Activated CD8-positive, alpha-beta memory T cell treated with anti-CD3 and anti-CD28 coated beads for 1 hour (primary cell): Measurements from ENCODE around the gene RAB8B.
"Not testable (repeated sequence)": the region's sequence is repeated elsewhere in the genome, so short reads cannot be mapped to it uniquely, and the experiment has no call there.

ENCODE experiments used
- DNase-seq, 2 donors: peaks; one replicate each; pipeline ENCODE4 v3.0.0-alpha.2; 2020; ENCODE audit warnings: low read depth in 1 of 2; ENCODE audit errors: extremely low read depth in 1 of 2

RAB8B gene

DNA sequence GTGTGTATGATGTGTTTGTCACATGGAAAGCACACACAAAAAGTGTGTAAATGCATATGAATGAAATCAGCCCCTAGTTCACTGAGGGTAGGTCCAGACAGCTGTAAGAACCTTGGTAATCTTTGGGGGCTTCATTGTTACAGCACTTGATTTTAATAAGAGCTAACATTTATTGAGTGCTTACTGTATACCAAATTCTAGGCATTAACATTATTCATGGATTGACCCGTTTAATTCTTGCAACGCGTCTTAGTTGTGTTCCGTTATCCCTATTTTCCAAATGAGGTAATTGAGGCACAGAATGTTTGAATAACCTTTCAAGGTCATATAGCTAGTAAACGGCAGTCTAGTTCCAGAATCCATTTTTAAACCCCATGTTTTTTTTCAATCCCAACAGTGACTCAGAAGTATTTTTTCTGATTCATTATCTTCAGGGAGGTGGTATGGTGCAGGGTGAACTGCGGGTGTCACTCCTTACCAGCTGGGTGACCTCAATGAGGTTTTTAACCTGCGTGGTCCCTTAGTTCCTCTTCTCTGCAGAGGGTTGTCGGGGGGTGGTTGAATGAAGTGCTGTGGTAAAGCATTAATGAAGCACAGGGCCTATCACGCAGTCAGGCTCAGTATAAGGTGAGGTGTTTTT is 14.2 kb downstream of the RAB8B start:
- peak in 1 of 2 donors; percentile 27 for DNase-seq

DNA sequence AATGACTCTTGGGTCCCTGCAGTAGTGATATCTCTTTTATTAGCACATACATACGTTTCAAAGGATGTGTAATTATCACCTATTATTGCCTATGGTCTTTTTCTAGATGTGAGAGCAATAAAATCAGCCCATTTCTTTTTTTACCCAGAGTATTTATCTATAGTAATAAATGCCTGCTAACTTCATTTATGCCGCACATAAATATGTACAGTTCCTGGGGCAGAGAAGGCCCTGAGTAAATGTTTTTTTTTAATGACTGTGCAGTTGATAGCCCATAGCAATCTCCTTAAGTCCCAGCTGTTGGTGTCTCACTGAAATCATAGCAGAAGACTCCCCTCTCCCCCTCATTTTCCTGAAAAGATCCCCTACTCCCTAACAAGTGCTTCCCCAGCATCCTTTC is 16.7 kb downstream of the RAB8B start:
- no peak for DNase-seq

DNA sequence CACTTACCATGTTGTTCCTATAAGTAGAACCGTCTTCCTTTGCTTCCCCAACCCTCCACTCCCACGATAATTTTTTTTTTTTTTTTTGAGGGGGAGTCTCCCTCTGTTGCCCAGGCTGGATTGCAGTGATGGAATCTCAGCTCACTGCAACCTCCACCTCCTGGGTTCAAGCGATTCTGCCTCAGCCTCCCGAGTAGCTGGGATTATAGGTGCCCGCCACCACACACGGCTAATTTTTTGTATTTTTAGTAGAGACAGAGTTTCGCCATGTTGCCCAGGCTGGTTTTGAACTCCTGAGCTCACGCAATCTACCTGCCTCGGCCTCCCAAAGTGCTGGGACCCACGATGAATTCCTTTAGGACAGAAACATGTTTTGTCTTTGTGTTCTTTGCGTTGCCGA is 19.4 kb downstream of the RAB8B start:
- DNase-seq, result not testable (repeated sequence)

DNA sequence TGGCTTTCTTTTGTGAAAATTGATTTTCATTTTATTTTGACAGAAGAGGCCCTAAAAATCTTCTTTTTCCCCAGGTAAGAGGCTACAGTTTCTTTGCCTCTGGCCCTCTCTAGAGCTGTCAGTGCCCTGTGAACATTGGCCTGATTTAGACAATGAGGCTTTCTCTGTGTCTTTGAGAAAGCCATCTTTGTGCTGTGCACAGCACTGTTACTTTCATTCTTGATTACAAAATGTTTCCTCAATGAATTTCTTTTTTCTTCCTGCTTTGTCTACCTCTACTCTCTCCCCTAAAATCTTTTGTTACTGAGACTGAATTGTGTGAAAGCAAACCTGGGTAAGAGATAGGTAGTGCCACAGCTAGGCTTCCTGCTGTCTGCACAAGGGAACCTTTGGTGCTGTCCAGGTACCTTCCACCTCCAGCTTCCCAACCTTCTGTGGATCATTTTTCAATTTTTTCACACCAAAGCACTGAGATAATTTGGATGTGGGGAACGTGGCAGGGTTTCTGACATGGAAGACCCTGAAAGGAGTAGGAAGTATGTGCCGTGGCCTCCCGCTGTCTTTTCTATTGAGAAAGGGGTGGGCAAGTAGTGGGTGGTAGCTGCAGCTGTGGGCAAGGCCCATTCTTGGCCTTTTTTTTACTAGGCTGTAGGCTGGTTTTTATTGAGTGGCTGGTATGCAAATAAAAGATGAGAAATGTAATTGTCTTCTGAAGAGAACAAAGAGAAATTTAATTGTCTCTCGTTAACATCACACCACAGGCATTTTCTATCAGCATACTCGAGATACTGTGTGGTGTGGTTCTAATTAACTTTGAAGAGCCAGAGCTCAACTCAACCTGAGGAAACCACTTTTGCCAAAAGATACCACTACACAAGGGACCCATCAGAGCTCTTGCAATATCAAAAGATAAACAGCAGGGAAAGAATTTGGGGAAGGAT is 21.0 kb downstream of the RAB8B start:
- no peak for DNase-seq

DNA sequence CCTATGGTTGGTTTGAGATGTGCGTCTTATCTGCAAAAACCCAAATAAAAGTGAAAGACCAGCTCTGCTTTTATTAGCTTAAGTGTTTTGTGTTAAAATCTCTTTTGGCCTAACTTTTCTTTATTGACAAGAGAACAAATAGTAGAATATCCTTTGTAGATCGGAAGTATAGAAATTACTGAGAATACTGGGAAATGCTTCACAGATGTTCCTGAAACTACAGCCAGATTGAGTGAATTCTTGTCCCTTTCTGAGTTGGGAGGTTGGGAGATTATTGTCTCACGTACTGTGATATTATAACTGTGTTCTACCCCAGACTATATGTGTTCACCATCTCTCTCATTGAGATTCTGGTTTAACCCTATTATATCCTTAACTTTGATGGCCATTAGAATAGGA is 21.7 kb downstream of the RAB8B start:
- DNase-seq, result no peak

DNA sequence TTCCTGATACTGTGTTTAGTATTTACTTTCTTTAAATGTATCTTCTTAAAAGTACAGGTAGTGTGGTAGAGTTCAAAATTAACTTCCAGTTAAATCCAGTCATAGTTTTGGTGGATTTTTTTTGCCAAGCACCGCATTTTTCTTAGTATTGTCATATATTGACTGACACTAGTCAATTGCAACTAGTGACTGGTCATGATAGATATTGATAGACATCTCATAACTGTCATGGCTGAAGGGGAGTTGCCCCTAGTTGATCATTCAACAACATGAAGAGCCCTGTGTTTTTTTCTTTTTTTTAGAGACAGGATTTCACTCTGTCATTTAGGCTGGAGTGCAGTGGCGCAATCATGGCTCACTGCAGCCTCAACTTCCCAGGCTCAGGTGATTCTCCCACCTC is 22.1 kb downstream of the RAB8B start:
- DNase-seq, result no peak

DNA sequence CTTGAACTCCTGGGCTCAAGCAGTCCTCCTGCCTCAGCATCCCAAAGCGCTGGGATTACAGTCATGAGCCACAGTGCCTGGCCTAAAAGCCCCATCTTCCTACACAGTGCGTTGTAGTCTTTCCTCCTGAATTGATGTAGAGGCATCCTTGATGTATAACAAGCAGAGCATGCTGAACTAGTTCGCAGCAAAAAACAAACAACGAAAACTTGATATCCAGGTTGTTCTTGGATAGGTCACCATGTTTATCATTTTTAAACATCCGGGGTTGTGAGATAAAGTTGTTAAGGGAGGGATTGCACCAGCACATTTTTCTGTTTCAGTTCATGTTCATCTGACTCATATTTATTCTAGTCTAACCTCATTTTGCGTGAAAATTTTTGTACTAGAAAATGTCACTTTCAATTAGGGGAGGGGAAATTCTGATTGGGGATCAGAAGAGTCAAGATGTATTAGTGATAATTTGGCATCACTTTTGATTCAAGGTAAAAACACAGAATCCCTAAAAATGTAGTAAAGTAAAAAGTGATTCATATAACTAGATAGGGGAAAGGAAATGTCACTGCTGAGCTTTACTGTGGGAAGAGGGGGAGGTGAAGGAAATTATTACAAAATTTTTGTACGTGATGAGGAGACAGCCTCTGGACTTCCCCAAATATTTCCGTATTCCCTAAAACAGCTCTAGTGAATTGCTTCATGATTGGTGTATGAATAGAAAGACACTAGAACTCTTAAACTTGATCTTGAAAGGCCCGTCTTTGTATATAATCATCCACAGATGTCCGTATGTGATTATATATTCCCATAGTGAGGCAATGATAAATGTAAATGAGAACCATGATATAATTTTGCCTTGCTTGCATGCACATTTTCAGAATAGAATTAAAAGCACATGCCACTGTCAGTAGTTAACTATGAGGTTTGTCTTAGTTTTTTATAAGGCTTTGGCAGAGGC is 22.9 kb downstream of the RAB8B start:
- no peak for DNase-seq

DNA sequence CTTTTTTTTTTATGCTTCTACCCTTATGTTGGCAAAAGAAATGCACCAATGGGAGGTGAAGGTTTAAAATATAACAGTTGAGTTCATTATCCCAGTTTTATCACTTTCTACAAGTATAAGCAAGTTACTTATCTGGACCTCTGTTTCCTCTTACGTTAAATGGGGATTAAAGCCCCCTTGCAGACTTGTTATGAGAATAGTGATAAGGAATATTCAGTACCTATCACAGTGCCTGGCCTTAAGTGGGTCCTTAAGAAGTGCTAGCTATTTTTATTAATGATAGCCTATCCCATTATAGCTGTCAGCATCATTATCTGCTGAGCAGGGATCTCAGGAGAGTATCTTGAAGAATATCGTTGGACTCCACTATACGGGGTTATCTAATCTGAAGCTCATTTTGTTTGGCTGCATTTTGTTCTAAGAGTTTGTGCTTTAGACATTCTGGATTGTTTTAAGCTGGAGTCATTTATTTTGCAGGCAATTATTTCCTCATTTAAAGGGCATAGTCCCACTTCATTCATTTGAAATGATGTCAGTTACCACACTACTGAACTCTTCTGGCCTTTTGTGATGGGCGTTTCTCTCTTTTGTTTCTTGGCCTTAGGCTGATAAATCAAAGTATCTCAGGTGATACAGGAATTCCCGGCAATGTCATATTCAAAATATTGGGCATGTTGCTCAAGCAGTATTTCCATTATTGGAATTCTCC is 28.8 kb downstream of the RAB8B start:
- DNase-seq, result no peak

DNA sequence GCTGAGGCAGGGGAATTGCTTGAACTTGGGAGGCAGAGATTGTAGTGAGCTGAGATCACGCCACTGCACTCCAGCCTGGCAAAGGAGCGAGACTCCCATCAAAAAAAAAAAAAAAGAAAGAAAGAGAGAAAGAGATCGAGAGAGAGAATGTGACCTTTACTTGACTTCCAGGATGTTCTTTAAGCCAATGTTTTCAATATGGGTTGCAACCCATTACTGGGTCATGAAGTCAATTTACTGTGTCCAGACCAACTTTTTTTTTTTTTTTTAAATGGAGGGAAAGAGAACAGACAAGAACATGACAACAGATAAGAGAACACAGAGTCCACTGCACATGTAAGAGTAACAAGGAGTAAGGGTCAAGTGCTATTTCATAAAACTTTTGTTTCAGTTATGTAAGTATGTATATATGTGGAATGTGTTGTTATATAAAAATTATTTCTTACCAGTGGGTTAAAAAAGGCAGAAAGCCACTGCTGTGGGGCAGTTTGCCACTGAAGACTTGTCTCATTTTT is 29.8 kb downstream of the RAB8B start:
- DNase-seq, result no peak

DNA sequence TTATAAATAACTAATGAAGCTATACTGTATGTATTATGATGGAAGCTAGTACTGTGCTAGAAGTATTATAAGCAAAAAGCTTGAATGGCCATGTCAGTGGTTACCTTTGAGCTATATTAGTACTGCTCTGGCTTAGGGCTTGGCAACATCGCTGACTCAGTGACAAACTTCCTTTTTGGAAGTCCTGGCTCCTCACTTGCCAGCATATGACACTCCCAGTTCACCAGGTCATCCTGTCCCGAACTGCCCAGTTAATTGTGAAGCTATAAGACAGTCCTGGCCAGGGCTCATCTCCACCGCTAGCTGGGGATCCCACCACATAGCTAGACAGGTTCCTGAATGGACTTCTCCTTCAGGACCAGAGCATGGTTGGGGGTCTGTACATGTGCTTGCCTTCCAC is 31.9 kb downstream of the RAB8B start:
- DNase-seq, result no peak

DNA sequence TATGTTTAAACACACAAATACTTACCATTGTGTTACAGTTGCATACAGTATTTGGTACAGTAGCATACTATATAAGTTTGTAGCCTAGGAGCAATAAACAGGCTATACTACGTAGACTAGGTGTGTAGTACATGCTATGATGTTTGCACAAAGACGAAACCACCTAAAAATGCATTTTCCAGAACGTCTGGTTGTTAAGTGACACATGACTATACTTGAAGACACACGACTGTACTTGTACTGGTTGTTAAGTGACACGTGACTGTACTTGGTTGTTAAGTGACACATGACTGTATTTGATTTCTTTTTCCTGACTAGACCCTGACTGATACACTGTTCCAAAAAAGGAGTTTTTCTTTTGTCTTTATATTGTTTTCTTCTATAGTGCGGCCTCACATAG is 34.1 kb downstream of the RAB8B start:
- DNase-seq, result no peak

DNA sequence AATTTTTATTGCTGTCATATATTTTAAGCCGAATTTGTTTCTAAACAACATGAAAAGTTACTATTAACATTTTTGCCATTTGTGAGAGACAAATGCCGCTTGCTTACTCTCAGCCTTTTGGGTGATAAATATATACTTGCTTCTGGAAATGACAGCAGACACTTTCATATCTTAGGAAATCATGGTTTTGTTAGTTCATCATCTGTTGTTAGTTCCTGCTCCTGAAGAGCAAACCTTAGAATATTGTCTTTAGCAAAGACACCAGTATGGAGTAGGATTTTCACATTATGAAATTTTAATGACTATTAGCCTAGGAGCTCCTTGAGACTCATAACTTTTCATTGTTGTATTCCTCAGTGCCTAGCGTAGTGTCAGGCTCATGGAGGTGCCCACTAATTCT is 36.0 kb downstream of the RAB8B start:
- DNase-seq, result no peak

DNA sequence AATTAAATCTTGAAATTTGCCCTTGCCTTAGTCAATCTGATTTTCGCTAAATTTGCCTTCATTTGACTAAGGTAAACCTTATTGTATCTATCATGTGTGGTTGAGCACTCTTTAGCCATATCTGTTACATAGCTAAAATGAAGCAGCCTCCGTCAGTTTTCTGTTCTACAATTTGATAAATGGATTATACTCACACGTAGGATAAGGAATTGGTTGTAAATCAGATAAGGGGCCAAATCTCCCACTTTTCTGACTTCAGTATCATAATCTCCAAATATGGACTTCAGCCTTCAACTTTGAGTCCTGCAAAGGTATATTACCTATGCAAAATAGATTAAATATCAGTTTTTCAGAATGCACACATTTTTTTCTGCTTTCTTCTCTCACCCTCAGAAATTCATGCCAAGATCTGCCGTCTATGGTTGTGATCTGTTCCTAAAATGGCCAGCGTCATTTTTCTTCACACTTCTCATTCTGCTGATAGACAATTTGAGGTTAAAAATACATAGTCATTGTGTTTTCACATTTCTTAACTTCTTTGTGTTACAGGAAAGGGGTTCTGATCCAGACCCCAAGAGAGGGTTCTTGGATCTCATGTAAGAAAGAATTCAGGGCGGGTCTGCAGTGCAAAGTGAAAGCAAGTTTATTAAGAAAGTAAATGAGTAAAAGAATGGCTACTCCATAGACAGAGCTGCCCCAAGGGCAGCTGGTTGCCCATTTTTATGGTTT is 36.9 kb downstream of the RAB8B start:
- no peak for DNase-seq

DNA sequence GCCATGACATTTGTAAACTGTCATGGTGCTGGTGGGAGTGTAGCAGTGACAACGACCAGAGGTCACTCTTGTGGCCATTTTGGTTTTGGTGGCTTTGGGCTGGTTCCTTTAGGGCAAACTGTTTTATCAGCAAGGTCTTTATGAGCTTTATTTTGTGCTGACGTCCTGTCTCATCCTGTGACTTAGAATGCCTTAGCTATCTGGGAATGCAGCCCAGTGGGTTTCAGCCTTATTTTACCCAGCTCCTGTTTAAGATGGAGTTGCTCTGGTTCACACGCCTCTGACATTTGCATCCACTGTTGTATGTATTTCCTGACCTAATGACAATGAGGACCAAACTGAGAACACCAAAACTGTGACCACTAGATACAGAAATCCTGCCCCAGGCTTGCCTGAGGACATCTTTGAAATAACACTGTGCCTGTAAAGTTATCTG is 37.6 kb downstream of the RAB8B start:
- no peak for DNase-seq

DNA sequence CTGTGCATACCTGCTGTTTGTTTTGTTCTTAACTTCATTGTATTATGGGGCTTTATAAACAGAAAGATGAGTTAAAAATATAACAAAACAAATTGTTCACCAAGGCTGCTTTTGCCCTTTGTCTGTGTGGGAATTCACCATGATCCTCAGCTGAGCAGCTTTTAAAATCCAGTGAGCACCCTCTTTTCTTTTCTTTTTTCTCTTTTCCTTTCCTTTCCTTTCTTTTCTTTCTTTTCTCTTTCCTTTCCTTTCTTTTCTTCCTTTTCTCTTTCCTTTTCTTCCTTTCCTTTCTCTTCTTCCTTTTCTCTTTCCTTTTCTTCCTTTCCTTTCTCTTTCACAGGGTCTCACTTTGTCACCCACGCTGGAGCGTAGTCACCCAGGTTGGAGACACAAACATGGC is 38.3 kb downstream of the RAB8B start:
- no peak for DNase-seq

DNA sequence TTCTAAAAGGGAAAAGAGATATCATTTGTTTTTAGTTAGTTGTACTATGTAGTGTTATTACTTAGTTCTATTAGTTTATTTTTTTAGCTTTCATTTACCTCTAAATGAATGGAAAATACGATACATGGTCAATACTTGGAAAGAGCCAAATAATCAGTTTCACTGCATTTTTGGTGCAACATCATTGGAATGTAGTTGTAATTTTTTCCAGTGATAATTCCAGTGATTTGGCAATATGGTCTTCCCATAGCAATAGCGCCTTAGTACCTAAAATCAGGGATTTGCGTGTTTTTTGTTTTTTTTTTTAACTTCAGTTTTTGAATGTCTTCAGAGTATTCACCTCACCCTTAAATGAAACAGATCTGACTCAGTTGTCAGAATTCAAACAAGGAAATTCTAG is 41.8 kb downstream of the RAB8B start:
- no peak for DNase-seq

DNA sequence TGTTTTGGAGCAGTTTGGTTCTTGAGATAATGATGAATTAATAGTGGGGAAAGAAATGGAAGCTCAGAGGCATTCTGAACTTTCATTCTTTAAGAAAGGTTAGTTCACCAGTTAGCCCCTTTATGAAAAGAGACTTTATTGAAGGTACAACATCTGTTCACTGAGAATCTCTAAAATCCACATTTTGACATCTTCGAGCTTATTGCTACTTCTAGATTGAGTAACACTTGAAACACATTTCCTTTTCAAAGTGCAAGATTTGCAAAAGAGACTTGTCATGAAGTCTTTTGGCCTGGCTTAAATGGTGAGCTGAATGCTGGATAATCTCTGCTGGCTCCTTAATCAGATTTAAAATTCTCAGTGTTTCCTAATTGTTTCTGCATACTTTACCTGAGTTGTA is 42.3 kb downstream of the RAB8B start:
- no peak for DNase-seq

DNA sequence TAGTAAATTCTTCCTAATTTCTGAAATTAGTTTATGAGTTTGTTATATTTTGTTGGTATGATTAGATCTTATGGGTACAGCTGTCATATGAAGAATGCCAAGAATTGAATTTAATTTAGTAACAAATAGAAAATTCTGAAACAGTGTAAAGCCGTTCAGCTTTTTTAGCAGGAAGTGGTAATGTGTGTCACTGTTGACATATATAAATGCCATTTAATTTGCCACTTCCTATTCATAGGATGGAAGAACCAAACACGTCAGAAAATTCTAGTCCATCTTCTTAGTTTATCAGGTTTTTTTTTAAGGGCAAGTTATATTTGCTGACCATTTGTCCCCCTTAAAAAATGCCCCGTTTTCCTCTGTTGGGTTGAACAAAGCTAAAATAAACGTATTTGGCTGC is 43.0 kb downstream of the RAB8B start:
- no peak for DNase-seq

DNA sequence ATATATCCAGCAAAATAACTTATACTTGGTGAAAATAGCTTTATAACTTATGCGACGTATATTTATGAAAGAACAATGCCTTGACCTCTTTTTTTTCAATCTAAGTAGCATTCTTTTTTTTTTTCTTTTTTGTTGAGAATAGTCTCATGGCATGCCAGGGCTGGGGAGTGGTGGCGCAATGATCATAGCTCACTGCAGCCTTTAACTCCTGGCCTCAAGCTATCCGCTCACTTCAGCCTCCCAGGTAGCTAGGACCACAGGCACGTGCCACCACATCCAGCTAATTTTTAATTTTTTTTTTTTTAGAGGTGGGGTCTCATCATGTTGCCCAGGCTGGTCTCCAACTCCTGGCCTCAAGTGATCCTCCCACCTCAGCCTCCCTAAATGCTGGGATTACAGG is 43.5 kb downstream of the RAB8B start:
- DNase-seq, result no peak
